Measurements from ENCODE around the gene ERAP2. TPM values are rescaled to one million over a fixed set of nuclear protein-coding genes. Genes with fewer than 3 reads are reported as not detected.

The ERAP2 gene
- total and polyA plus RNA-seq, 2 of the 13 experiments (the other 11 are each of a cell fraction or from before 2014, with no cell fraction given): 12.8 to 16.6 TPM

- peak; percentile 62; the same call in 1 of the 2 replicates for TF ChIP-seq AHDC1 (CRISPR knock-in tag; IDR thresholded peaks at IDR 0.05; ENCODE audit: borderline replicate concordance)
- no peak for TF ChIP-seq STAG1 (CRISPR knock-in tag; IDR thresholded peaks at IDR 0.05)
- no peak; the same call in none of the 2 replicates for TF ChIP-seq ZNF816 (CRISPR knock-in tag; IDR thresholded peaks at IDR 0.05; ENCODE audit: borderline replicate concordance)
- TF ChIP-seq ZBTB2 (CRISPR knock-in tag; IDR thresholded peaks at IDR 0.05; ENCODE audit: low read depth): peak; percentile 75
- TF ChIP-seq SRSF1 (optimal IDR thresholded peaks at IDR 0.05; ENCODE audit: low read depth, low read length): peak; percentile 50
- peak; percentile 17 for TF ChIP-seq ZNF18 (CRISPR knock-in tag; IDR thresholded peaks at IDR 0.05; ENCODE audit: insufficient replicate concordance)
- TF ChIP-seq ZNF550 (CRISPR knock-in tag; IDR thresholded peaks at IDR 0.05; ENCODE audit: borderline replicate concordance): no peak
- 0 out of 2 replicates have a peak, but pooled peaks have one; percentile 87 for TF ChIP-seq FOXO4 (CRISPR knock-in tag; conservative IDR thresholded peaks at IDR 0.05)
- no peak; the same call in 1 of the 2 replicates for TF ChIP-seq ZNF704 (CRISPR knock-in tag; IDR thresholded peaks at IDR 0.05; ENCODE audit: borderline replicate concordance)
- no peak; the same call in 1 of the 2 replicates for TF ChIP-seq PBX2 (CRISPR knock-in tag; IDR thresholded peaks at IDR 0.05)
These were observed 58.6 kb downstream of the ERAP2 start (continued) for GRCh38 chr5:96934708-96935558.

Measured in HepG2 (cell line).